GM21825 (cell line): Measurements from ENCODE around the gene TYMS.

Source experiments
- ATAC-seq: cut with Tn5 transposase; IDR thresholded peaks from one replicate; pipeline ENCODE4 v1.9.1; 2021; ENCODE audit warnings: mild to moderate bottlenecking, moderate library complexity; ENCODE audit not compliant: unreplicated experiment

TYMS gene

GRCh38 chr18:710418-711300 is 53.2 kb downstream of the TYMS start:
- no peak for ATAC-seq

DNA sequence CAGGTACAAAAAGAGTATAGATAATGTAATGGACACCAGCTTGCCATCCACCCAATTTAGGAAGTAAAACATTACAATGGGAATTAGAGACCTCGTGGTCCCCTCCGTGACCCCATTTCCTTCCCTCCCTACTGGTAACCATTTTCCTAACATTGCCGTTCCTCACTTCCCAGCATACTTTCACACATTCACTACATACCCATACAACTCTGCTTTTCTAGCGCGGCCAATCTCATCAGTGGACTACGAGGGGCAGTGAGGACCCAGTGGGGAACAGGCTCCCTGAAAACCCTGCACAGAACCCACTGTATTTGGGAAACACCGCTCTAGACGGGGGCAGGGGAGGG is 53.8 kb downstream of the TYMS start:
- peak; percentile 11 for ATAC-seq

DNA sequence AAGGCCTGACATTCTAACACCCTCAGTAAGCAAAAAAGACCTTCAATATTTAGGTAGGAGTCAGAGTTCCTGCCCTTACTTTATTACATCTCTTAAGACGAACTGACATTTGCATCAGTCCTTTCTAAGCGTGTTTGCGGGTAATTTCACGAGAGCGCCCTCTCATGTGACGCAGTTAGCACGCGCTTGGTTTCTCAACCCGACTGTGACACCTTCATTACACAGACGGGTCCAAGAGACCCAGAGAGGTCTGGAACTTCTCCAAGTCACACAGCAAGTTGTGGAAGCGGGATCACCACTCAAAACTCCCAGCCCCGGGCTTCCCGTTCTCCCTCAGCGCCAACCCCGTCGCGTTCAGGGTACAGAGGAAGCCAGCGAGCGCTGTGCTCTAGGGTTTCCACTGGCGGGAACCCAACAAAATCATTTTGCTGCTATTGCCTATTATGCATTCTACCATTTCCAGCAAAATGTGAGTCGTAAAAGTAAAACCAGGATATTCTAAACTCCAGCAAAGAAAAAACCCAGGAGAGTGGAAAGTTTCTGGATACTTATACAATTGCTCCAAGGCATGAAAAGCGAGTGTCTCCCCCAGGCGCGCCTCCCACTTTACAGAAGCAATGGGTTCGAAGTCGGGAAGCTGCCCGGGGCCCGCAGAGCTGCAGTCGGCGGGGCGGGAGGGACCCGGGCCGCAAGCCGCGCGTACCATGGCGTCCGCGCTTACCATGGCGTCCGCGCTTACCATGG is 54.4 kb downstream of the TYMS start:
- peak; percentile 65 for ATAC-seq

DNA sequence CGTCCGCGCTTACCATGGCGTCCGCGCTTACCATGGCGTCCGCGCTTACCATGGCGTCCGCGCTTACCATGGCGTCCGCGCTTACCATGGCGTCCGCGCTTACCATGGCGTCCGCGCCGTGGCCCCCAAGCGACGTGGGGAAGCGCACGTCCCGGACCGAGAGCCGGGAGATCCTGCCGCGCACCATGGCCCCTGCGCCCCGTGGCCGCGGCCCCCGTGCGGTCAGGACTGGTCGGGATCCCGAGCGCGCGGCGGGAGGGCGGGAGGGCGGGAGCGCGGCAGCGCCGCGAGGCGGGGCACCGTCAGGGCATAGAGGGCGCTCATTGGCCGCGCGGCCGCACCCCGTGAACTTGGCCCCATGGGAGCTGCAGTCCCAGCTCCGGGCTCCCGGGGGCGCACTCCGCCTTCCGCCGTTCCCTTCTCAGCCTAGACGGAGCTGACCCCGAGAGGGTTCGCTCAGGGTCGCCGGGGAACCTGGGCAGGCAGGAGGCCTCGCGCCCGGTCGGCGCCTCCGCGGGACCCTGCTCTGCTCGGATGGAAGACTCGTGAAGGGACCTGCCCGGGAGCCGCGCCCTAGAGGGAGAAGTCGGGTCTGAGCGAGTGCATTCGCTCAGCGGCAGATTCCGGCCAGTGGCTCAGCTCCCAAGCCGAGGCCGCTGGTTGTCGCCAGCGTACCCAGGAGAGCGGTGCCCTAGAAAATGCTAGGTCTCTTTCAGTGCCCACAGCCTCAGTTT is 55.1 kb downstream of the TYMS start, which contains the start of gene ENOSF1:
ENOSF1 (minus strand) TSS at position 230 of the 734 bp plus-strand sequence; CDS start at position 187, 43 bp downstream.
- peak; percentile 80 for ATAC-seq

DNA sequence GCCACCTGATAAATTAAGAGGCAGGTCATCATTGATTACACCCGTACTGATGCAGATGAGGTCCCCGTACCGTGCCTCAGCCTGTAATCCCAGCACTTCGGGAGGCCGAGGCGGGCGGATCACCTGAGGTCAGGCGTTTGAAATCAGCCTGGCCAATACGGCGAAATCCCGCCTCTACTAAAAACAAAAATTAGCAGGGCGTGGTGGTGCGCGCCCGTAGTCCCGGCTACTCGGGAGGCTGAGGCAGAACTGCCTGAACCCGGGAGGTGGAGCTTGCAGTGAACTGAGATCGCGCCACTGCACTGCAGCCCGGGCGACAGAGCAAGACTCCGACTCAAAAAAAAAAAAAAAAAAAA is 55.7 kb downstream of the TYMS start:
- ATAC-seq = no peak

GRCh38 chr18:715626-716025 is 58.2 kb downstream of the TYMS start:
- no peak for ATAC-seq

DNA sequence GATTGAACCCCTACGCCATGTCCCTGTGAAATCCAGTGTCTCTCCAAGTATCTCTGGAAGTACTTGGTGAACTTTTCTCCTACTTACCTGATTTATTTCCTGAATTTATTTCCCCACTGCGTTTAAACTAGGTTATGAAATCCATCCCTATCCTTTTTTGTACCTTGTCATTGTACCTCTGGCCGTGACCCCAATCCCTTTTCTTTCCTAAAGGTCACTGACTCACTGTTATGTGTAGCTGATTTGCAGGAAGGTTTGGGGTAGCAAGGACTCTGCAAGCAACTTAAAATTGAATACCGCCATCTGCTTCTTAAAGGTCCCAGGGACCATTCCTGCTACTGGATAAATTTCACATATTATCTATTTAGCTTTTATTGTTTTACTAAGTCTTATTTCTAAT is 59.5 kb downstream of the TYMS start:
- no peak for ATAC-seq
